ENCODE data around the gene RAB11A. TPM values are rescaled to one million over a fixed set of nuclear protein-coding genes. Genes with fewer than 3 reads are reported as not detected.

RAB11A gene
- total RNA-seq, 1 donor from 2014 or later: 204 TPM

DNA sequence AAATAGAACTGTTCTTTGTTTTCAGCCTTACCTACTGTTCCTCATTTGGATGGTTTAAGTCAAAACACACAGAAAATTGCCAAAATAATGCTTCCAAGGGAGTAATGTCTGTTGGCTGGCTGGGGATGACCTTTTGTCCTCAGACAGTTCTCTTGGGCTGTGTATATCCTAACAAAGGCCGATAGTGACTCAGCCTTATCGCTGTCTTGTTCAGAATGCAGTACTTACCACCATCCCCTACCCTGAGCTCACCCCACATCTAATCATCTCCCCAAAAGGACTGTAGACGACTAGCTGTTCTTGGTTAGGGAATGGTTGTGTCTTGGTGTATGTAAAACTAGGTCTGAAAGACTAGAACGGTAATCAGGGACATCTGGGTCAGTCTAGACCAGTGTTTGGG, 35.0 kb downstream of the RAB11A start:
- no peaks in the 10 kb centered on the region for H3K9me3 Mint-ChIP-seq
- DNase-seq (ENCODE audit: low spot score in 2 of 2, unreplicated experiment in 2 of 2): no peak
- H3K36me3 Mint-ChIP-seq: peaks cover 14% of the 10 kb centered on the region
- no peaks in the 10 kb centered on the region for H3K27me3 Mint-ChIP-seq (ENCODE audit: low read depth)
- H3K27ac Mint-ChIP-seq: no peak overlapping the region
- TF ChIP-seq, protein P1, sequence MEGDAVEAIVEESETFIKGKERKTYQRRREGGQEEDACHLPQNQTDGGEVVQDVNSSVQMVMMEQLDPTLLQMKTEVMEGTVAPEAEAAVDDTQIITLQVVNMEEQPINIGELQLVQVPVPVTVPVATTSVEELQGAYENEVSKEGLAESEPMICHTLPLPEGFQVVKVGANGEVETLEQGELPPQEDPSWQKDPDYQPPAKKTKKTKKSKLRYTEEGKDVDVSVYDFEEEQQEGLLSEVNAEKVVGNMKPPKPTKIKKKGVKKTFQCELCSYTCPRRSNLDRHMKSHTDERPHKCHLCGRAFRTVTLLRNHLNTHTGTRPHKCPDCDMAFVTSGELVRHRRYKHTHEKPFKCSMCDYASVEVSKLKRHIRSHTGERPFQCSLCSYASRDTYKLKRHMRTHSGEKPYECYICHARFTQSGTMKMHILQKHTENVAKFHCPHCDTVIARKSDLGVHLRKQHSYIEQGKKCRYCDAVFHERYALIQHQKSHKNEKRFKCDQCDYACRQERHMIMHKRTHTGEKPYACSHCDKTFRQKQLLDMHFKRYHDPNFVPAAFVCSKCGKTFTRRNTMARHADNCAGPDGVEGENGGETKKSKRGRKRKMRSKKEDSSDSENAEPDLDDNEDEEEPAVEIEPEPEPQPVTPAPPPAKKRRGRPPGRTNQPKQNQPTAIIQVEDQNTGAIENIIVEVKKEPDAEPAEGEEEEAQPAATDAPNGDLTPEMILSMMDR (IDR thresholded peaks at IDR 0.05; ENCODE audit: unreplicated experiment): no peak
- H3K4me3 Mint-ChIP-seq: no peak overlapping the region
- peaks cover 35% of the 10 kb centered on the region for H3K4me1 Mint-ChIP-seq

DNA sequence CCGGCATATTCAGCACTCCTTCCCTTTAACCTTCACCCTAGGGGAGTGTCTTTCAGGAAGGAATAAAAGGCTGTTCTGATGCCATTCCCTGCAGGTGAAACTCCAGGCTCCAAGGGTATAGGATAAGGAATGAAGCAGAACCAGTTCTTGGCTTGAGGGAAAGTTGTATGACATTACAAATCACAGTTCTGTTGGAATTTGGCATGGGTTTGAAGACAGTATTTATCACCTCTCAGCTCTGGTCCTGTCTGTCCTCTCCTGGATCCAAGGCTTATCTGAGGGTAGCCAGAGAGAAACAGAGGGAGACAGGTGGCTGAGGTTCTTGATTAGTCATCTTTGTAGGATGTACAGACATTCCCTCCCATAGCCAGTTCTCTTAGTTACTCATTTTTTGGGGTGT, 37.1 kb downstream of the RAB11A start:
- Mint-ChIP-seq H3K27me3 (ENCODE audit: low read depth) (no peaks in the 10 kb centered on the region), H3K36me3 (peaks cover 11% of the 10 kb centered on the region), H3K9me3 (no peaks in the 10 kb centered on the region), H3K4me3 (peak overlapping the region; percentile 4), H3K27ac (peak overlapping the region; percentile 83), H3K4me1 (peaks cover 35% of the 10 kb centered on the region)
- TF ChIP-seq, protein P1 (IDR thresholded peaks at IDR 0.05; ENCODE audit: unreplicated experiment): no peak
- no peak for DNase-seq (ENCODE audit: low spot score in 2 of 2, unreplicated experiment in 2 of 2)

DNA sequence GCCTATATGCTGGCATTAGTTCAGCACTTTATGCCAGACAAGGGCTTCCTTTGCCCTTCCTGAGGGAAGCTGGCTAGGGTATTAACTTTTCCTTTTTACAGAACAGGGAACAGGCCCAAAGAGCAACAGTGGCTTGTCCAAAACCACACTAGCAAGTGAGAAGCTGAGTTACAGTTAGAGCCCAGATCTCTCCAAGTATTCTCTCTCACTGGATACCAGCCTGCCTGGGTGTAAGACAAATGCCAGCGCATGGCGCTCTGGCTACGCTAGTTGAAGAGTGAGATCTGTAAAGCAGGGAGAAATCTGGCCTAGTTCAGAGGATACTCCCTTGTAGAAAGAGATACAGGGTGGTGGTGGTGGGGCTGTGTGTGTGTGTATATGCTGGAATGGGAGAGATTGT, 38.4 kb downstream of the RAB11A start:
- H3K36me3 Mint-ChIP-seq: peaks cover 11% of the 10 kb centered on the region
- H3K4me1 Mint-ChIP-seq: peaks cover 27% of the 10 kb centered on the region
- H3K4me3 Mint-ChIP-seq: no peak overlapping the region
- H3K9me3 Mint-ChIP-seq: no peaks in the 10 kb centered on the region
- H3K27ac Mint-ChIP-seq: no peak overlapping the region
- DNase-seq (ENCODE audit: low spot score in 2 of 2, unreplicated experiment in 2 of 2): no peak
- TF ChIP-seq, protein P1 (IDR thresholded peaks at IDR 0.05; ENCODE audit: unreplicated experiment): no peak
- H3K27me3 Mint-ChIP-seq (ENCODE audit: low read depth): no peaks in the 10 kb centered on the region

DNA sequence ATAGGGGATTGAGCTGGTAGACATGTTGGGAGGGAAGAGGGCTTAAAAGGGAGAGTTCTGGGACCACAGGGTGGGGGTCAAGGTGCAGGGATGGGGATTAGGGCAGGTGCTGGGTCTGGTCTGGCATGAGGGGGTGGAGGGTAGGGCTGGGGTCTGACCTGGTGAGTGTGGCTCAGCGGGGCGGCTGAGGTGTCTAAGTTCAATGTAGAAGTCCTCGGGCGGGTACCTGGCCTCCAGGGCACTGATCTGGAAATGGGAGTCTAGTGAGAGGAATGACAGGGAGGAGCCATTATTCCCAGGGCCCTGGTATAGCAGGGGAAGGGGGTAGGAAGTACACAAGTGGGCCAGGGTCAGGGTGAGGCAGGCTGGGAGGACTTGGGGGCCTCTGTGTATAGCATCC, 39.6 kb downstream of the RAB11A start:
- peaks cover 22% of the 10 kb centered on the region for H3K4me1 Mint-ChIP-seq
- no peak for DNase-seq (ENCODE audit: low spot score in 2 of 2, unreplicated experiment in 2 of 2)
- no peaks in the 10 kb centered on the region for H3K27me3 Mint-ChIP-seq (ENCODE audit: low read depth)
- TF ChIP-seq, protein P1 (IDR thresholded peaks at IDR 0.05; ENCODE audit: unreplicated experiment): no peak
- no peak overlapping the region for H3K27ac Mint-ChIP-seq
- H3K4me3 Mint-ChIP-seq: no peak overlapping the region
- no peaks in the 10 kb centered on the region for H3K9me3 Mint-ChIP-seq
- peaks cover 11% of the 10 kb centered on the region for H3K36me3 Mint-ChIP-seq

DNA sequence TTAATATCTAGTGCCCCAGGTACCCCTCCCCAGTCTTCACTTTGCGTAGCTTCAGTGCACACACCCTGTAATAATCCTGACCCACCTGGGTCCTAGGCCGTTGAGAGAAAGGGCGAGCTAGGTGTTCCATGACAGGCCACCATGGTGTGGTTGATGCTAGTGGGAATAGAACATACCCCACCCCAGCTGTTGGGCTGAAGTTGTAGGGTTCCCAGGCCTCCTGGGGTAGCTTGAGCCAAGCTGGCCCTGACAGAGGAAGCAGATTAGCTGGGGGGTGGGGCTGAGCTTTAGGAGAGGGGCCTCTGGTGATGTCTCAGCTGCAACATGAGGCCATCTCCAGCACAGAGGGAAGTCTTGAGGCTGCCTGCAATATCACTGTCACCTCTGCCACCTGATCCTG, 40.5 kb downstream of the RAB11A start:
- no peaks in the 10 kb centered on the region for H3K27me3 Mint-ChIP-seq (ENCODE audit: low read depth)
- peaks cover 11% of the 10 kb centered on the region for H3K36me3 Mint-ChIP-seq
- no peak overlapping the region for H3K27ac Mint-ChIP-seq
- TF ChIP-seq, protein P1 (IDR thresholded peaks at IDR 0.05; ENCODE audit: unreplicated experiment): no peak
- peaks cover 22% of the 10 kb centered on the region for H3K4me1 Mint-ChIP-seq
- H3K4me3 Mint-ChIP-seq: no peak overlapping the region
- DNase-seq (ENCODE audit: low spot score in 2 of 2, unreplicated experiment in 2 of 2): no peak
- no peaks in the 10 kb centered on the region for H3K9me3 Mint-ChIP-seq

DNA sequence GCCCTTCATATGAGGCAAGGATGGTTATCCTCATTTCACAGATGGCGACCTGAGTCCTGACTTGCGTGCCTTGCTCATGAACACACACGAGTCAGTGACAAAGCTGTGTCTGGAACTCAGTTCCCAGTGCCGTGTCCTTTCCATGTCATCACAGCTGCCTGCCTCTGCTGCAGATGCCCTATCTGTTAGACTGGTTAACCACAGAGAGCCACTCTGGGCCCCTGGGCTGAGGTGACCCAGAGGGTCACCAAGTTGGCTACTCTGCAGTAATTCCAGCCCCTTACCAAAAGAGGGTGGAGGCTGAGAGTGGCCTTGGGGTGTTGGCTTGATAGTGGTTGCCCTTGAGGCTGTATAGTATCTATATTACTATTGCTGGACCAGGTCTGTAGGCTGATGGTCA, 41.0 kb downstream of the RAB11A start:
- H3K4me3 Mint-ChIP-seq: no peak overlapping the region
- no peak for DNase-seq (ENCODE audit: low spot score in 2 of 2, unreplicated experiment in 2 of 2)
- no peaks in the 10 kb centered on the region for H3K27me3 Mint-ChIP-seq (ENCODE audit: low read depth)
- TF ChIP-seq, protein P1 (IDR thresholded peaks at IDR 0.05; ENCODE audit: unreplicated experiment): no peak
- peaks cover 18% of the 10 kb centered on the region for H3K4me1 Mint-ChIP-seq
- no peaks in the 10 kb centered on the region for H3K9me3 Mint-ChIP-seq
- peaks cover 10% of the 10 kb centered on the region for H3K36me3 Mint-ChIP-seq
- no peak overlapping the region for H3K27ac Mint-ChIP-seq
